DMS79 treated with DMSO at 0.1 percent for 48 hours (cell line): Measurements from ENCODE around the gene NPEPL1.
"Not testable (repeated sequence)": the region's sequence is repeated elsewhere in the genome, so short reads cannot be mapped to it uniquely, and the experiment has no call there.

ENCODE experiments used
- DNase-seq: peaks from one replicate; lab custom pipeline; 2025; lab: John Stamatoyannopoulos, UW

Gene NPEPL1

DNA sequence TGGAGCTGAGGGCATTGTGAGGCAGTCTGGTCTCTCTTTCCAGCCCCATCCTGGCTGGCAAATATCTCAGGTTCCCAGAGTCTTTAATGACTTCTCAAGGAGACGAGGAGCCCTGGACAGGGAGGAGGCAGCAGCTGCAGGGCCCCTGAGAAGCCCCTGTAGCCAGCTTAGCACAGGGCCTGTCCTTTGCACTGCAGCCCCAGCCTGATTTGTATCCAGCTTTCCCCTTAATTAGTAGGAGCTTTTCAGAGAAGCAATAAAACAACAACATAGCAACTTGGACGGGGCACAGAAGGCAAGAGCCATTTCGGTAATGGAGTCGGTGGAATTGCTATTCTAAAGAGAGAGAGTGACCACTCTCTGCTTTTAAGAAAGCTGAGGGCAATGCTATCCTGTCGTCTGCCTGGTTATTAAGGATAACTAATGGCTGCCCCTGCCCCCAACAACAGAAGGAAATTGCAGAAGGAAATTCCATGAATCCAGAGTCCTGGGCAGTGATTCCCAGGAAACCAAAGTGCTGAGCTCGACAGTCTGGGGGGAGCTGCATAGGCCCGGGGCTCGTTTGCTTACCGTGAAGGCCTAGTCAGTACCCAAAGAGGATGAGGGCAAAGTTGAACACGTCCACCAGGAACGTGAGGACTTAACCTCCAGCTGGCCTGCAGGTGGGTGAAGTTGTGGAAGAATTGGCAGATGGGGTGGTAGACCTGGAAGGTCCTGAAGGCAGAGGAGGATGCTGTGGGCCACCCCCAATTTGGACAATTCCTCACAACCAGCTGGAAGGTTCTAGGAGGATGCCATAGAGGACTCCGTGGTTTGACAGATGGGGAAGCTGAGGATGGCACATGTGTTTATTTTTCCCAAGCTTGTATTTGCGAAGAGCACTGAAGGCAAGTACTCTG is 50.3 kb downstream of the NPEPL1 start:
- DNase-seq, result no peak

DNA sequence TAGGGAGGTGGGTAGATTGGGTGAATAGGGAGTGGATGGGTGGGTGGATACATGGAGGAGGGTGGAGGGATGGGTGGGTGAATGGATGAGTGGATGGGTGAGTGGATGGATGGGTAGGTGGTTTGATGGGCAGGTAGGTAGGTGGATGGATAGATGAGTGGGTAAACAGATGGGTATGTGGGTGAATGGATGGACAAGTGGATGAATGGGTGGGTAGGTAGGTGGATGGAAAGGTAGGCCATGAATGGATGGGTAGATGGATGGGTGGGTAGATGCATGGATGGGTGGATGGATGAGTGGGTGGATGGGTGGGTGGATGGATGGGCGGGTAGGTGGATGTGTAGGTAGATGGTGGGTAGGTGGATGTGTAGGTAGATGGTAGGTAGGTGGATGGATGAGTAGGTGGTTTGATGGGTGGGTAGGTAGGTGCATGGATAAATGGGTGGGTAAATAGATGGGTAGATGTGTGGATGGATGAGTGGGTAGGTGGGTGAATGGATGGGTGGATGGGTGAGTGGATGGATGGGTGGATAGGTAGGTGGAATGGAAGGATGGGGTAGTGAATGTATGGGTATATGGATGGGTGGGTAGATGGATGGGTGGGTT is 51.4 kb downstream of the NPEPL1 start:
- no peak for DNase-seq

DNA sequence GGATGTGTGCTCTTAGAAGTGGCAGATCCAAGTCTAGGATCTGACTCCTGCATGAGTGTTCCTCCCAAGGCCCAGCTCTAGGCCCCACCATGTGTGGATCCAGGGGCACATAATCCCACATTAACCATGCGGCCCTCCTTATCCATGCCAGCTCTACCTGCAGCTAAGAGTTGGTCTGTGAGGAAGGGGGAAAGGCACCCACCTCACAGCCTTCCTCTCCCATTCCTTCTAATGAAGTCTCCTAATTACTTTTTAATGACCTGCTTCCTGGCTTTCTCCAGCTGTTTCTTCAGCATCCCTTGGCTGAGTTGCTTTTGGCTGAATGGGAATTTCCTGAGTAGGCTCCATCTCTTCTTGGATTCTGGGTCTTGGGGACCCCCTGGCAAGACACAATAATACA is 52.2 kb downstream of the NPEPL1 start:
- DNase-seq, result no peak

DNA sequence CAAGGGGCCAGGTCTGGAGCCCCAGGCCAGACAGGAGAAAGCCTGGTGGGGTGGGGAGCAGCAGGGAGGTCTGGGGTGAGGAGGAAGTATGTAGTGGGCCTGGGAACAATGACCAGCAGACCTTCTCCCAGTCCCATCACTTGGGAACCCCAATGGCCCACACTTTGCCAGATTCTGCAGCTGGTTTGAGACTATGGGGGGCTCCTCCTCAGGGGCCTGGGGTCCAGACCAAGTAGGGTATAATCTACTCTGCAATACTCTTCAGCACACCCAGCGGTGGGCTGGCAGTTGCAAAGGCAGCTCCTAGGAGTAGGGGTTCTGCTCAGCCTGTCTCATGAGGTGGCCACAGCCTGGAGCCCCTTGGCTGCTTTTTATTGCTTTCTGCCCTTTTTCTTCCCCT is 52.8 kb downstream of the NPEPL1 start:
- no peak for DNase-seq

DNA sequence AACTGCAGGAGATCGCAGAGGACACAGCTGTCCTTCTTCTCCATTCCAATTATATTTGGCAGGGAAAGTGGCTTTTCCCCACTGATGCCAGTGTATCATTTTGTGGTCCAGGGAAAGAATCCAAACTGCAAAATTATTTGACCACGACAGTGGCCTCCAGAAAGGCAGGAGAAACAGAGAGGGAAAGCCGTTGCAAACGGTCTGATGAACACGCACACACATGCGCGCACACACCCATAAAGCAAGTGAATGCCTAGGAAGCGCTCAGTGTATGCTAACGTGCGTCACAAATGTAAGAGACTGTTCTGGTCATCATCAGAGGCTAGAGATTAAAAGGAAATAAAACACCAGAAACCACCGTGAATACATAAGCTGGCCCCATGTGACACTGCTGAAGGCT is 54.0 kb downstream of the NPEPL1 start:
- no peak for DNase-seq

DNA sequence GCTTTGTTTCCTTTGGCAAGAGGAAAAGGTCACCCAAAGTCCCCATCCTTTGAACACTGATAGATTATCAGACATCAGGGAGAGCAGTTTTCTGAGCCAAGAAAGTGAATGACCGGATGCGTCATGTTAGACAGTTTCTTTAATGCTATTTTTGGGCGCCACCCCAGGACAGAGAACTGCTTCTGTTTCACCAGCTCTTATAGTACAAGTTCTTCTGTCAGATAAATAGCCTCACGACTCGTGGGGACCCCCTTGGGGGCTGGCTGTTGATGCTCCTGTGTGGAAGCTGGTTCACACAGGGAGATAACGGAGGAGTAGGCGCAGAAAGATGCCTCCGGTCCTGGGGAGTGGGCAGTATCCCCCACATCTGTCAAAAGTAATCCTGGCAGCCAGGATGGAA is 54.6 kb downstream of the NPEPL1 start:
- no peak for DNase-seq

DNA sequence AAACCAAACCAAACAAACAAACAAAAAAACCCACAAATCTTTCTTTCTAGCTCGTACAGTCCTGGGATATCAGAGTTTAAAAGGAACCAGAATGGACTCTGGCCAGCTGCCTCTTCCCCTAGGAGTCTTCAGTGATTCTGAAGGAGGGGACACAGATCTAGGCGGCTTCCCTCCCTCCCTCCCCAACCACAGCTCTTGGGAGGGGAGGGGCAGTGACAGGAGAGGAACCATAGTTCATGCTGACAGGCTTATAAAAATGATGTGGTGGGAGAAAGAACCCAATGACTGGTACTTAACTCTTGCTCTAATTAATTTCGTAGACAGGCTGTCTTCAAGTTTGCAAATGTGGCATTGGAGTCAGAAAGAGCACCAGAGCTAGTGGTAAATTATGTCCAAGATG is 56.0 kb downstream of the NPEPL1 start:
- no peak for DNase-seq

DNA sequence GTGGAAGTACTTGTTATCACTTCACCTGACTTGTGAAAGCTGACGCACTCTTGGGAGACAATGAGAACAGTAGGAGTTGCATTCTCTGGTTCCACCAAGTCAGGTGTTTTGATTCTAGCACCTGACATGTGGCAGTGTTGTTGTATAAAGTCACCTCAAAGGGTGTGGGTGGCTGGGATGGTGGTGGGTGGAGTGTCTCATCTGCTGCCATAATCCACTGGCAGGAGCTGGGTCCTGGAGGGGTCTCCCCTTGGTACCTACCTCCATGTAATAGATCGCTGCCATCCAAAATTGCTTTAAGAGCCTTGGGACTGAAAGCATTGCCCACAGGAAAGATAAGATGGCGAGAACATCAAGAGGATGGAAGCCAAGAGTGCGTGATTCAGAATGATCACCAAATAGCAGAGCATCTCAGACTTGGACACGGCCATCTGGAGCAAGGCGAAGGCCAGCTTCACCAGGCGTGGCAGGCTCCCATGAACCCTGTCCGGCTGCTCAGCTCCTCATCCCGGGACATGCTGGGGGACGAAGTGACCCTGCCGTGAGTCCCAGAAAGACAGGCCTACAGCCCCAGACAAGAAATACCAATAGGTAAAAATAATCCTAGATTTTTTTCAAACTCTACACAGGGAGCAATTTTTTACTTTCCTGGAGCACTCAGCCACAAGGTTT is 56.6 kb downstream of the NPEPL1 start:
- DNase-seq, result no peak

DNA sequence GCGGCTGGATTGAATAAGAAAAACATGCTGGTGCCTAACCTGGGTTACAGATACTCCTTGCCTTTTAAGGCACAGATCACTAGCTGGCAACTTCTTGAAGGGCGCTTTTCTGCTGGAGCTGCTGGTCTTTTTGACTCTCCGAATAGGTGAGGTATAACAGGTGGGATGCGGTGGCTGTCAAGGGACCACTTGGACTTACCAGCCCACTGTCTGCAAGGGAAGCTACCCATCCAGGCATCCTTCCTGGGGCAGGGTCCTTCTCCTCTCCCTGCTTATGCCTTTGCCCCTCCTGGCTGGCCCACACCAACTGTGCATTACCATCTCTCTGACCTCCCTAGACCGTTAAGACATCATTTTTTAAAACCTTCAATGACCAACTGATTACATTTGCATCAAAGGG is 57.4 kb downstream of the NPEPL1 start:
- DNase-seq, result no peak

DNA sequence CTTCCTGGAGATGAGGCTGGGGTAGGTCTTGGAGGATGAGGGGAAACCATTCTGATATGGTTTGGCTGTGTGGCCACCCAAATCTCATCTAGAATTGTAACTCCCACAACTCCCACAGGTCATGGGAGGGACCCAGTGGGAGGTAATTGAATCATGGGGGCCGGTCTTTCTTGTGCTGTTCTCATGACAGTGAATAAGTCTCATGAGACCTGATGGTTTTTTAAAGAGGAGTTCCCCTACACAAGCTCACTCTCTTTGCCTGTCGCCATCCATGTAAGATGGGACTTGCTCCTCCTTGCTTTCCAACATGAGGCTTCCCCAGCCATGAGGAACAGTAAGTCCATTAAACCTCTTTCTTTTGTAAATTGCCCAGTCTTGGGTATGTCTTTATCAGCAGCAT is 58.1 kb downstream of the NPEPL1 start:
- not testable (repeated sequence) for DNase-seq

DNA sequence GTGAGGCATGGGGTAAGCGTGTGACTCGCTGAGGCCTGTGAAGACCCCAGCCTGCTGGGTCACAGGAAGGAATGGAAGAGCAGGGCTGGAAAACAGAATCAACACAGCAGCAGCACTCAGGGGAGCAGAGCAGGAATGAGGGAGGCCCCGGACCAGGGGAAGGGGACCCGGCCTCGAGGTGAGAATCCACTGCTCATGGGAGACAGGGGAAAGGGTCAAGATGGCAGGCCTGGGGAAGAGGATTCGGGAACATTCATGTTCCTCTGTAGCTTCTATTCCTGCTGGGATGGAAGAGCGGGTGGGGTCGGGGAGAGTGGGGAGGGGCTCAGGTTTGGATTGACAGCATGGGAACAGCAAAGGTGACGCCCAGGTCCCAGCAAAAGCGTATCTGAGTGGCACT is 59.4 kb downstream of the NPEPL1 start:
- DNase-seq, result no peak

DNA sequence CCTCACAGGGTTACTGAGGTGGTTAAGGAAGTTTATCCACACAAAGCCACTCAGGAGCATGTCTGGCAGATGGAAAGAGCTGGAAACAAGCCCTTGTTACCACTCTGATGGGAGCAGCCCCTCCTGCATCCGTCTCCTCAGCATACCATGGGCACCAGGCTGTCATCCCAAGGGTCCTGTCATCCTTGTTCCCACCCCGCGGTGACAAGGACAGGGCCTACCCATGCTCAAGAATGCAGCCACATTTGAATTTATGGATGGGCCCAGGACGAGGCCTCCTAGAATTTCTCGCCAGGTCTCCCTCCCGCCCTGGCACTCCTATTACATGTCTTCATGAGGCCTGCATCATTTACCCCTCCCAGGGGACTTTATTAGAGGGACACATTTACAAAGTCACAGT is 60.0 kb downstream of the NPEPL1 start:
- no peak for DNase-seq

DNA sequence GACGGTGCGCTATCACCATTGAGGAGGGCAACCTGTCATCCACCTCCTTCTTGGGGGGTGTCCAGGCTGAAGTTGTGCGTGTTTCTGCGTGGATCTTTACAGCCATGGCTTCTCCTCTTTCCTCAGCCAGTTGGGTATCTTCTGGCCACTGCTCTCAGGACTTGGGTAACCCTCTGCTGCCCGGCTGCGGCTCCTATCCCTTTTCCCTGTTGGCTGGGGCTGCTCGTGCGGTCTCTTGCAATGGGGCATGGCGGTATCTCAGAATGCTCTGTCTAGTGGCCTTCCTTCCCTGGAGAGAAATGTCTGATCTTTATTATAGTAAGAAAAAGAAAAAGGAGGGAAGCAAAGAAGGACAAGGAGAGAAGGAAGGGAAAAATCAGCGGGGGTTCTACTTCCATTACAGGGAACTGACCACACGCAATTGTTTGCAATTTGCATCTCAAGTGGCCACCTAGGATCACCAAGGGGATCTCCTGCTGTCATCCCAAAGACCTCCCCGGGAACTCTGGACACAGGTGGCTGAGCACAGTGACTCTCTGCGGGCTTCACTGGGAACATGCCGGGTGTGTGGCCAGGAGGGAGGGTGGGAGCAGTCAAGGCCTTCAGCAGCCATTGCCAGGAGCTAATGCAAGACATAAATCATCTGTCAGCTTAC is 60.8 kb downstream of the NPEPL1 start:
- no peak for DNase-seq

DNA sequence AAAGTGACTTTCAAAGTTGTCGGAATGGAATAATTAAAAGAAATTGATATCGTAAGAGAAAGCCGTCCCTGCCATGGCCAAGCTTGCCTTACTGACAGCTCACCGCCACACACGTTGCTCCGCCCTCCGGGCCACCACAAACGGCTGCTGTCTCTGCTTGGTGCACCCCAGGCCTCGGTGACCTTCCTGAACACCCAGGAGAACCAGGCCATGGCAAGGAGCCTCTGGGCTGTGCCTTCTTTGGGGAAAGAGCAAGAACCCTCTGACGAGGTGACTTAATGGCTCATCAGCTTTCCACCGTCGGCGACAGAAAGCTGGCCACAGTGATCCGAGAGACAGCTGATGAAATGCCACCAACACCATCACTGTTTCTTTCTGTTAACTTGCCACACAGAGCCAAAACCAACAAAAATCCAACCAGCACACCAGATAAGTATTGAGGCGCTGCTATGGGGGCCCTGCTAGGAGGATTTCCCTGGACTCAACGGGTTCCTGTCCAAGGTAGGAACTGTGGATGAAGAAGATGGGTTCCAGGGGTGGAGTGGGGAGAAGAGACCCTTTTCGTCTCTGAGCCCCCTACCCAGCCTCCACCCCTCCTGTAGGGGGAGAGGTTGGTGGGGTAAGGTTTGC is 61.4 kb downstream of the NPEPL1 start:
- no peak for DNase-seq

DNA sequence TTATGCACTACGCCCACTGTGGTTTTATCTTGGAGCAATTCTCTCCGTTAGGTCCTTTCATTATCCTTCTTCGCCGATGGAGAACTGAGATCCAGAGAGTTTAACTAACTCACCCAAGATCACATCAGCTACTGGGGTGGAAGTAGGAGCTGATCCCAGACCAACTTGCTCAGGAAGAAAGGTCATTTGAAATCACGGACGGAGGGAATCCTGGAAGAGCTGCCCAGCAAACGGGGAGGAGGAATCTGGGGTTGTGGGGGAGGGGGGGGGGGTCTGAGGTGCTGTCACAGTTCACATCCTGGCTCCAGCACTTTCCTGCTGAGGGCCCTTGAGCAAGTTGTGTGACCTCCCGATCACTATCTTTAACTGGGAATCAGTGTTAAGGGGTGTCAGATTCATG is 62.0 kb downstream of the NPEPL1 start:
- no peak for DNase-seq

DNA sequence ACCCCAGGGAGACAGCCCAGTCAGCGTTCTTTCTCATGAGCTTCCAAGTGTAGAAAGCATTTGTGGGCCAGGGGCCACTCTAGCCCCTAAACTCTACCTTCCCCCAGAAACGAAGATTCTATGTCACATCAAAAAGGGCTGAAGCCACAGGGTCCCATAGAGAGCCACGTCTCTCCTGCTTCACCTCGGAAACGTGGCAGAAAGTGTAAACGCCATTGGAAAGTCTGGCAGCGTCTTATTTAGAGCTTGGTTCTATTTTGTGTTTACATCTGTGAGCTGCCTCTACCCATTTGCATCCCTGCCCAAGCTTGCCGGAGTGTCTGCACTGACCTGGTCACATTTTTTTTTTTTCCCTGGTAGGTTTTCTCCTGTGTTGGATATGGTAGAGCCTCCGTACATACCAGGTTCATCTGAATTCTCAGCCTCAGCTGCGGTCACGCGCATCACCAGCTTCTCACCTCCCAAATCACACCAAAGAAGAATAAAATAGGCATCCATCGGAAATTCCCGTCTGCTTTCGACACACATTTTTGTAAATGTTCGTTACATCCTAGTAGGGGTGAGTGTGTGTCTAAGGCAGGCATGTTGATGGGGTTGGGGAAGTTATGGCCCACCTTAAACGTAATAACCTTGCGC is 62.6 kb downstream of the NPEPL1 start:
- DNase-seq, result no peak

DNA sequence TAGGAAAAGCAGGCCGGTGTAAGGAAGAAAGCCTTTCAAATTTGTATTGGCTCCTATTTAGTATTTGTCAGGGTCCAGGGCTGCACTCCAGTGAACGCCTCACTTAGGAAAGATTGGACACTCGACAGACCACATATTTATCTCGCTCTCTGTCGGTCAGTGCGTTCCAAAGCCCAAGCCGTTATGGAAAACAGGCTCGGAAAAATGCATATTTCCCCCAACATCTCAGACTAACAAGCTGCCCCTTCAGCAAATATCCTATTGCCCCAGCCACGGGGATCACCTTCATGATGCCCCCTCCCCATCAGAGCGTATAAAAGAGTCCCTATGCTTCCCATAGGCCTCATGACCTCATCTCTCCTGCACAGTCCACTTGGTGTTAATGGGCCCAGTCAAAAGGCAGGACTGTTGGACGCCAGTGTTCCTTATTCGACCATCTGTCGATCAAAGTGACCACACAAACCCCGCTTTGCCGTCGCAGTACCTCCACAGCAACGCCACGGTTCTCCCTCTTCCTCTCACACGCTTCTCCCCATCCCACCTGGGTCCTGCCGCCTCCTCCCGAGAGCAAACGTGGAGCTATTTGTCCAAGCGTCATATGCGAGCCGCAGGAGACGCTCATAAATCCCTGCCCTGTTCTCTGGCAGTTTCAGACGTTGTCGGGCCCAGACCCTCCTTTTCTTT is 63.3 kb downstream of the NPEPL1 start:
- DNase-seq, result no peak

DNA sequence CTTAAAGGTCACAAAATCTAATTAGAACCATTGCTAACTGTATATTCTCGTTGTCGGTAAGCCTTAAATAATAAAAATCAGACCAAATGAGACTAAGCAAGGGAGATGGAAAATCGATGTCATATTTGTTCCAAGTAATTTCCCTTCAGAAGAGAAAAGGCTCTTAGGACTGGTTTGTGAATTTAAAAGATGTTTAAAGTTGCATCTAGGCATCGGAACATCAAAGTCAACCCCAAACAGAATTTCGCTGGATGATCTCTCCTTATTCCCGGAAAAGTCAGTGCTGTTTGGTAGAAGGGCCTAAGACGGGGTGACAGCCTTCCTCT is 63.8 kb downstream of the NPEPL1 start:
- no peak for DNase-seq

DNA sequence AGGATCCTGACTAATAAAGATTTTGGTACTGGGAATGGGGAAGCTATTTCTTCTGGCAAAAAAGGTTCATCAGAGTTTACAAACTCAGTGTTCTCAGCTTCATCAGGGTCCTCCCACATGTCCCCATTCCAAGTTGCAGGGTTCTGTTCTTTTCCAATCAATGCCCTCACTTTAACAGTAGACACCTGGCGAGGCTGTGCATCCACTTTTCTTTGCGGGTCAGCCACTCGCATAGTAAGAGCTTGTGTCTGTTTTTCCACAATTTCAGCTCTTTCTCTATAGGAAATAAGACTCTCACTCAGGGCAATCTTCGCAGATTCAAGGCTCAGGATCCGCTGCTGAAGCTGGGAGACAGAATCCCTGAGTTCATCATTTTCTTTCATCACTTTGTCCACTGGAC is 65.0 kb downstream of the NPEPL1 start:
- DNase-seq, result not testable (repeated sequence)

DNA sequence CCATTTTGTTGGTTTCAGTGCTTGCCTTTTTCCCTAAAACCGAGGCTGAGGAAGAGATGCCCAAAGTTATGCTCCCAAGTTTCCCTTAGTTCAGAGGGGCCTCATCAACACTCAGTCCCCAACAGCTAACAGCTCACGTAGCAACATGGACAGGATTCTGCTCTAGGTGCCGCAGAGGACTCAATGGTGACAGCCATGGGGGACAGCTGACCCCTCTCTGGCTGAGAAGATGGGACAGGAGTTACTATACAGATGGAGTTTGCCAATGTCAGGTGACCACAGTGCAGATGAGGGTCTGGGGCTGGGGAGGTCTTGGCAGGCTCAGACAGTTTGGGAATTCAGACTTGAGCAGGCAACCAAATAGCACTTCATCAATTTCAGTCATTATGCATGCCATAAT is 67.3 kb downstream of the NPEPL1 start:
- DNase-seq, result no peak

DNA sequence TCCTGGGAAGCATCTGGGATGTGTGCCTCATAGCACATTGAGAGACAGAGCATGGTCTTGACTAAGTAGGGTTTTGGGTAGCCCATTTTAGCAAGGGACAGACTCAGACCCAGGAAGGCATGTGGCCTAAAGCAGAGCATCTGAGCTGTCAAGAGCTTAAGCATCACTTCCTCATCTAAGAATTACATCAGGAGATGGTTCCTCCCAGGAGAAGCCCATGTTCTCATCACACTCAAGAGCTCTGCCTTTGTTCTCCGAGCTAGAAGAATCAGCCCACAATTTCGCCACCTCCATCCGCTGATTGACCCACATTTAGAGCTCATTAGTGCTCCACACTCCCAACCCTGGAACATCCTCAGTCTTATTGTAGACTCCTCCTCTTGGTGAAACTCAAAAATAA is 68.3 kb downstream of the NPEPL1 start:
- DNase-seq, result no peak
